Neural cell (in vitro differentiated cells): ENCODE results near the gene KRTAP20-3. TPM values are rescaled to one million over a fixed set of nuclear protein-coding genes. Genes with fewer than 3 reads are reported as not detected.

Experiments
- H2AFZ ChIP-seq: fragments of 200-600, 300-800 bp; sonication (generic), shearing (Covaris generic); 2 replicates; pipeline ENCODE4 v1.6.0; 2014; ENCODE audit warnings: low read depth, mild to moderate bottlenecking, antibody characterized with exemption, low read length, moderate library complexity
- H3F3A ChIP-seq: fragments of 200-600 bp; shearing (Covaris generic); 2 replicates; pipeline ENCODE4 v1.6.1; 2016; ENCODE audit warnings: mild to moderate bottlenecking, moderate library complexity, mixed read lengths, antibody characterized with exemption, low read length; ENCODE audit not compliant: insufficient read depth, poor library complexity, severe bottlenecking
- H3K27ac ChIP-seq: fragments of 200-600, 300-800 bp; sonication (generic), shearing (Covaris generic); 2 replicates; pipeline ENCODE4 v1.5.1; 2014; ENCODE audit warnings: mild to moderate bottlenecking, low read length, moderate library complexity
- H3K27me3 ChIP-seq: fragments of 300-800, 200-600 bp; sonication (generic), shearing (Covaris generic); 2 replicates; pipeline ENCODE4 v1.6.0; 2014; ENCODE audit warnings: mild to moderate bottlenecking, low read depth, low read length, moderate library complexity; ENCODE audit not compliant: insufficient read depth
- H3K36me3 ChIP-seq: fragments of 300-800, 200-600 bp; sonication (generic), shearing (Covaris generic); 2 replicates; pipeline ENCODE4 v1.5.1; 2014; ENCODE audit warnings: mild to moderate bottlenecking, antibody characterized with exemption, low read length, moderate library complexity; ENCODE audit not compliant: insufficient read depth
- H3K4me2 ChIP-seq: fragments of 300-800, 200-600 bp; sonication (generic), shearing (Covaris generic); 2 replicates; pipeline ENCODE4 v1.6.0; 2014; ENCODE audit warnings: mild to moderate bottlenecking, low read length
- H3K4me3 ChIP-seq: fragments of 300-800, 200-600 bp; sonication (generic), shearing (Covaris generic); 2 replicates; pipeline ENCODE4 v1.5.1; 2014; ENCODE audit warnings: mild to moderate bottlenecking, low read length, moderate library complexity
- H3K79me2 ChIP-seq: fragments of 200-600 bp; shearing (Covaris generic); replicated peaks from 2 replicates; pipeline ENCODE4 v1.6.0; 2014; ENCODE audit warnings: mild to moderate bottlenecking, low read length, moderate library complexity; ENCODE audit not compliant: insufficient read depth
- H3K9ac ChIP-seq: fragments of 300-800, 200-600 bp; sonication (generic), shearing (Covaris generic); 2 replicates; pipeline ENCODE4 v1.6.1; 2016; ENCODE audit warnings: mild to moderate bottlenecking, low read length, mixed read lengths
- H3K9me2 ChIP-seq: fragments of 200-600 bp; shearing (Covaris generic); 2 replicates; pipeline ENCODE4 v1.6.1; 2016; ENCODE audit warnings: mild to moderate bottlenecking, low read length, mixed read lengths; ENCODE audit not compliant: insufficient read depth
- H3K9me3 ChIP-seq: fragments of 200-600, 300-800 bp; sonication (generic), shearing (Covaris generic); 2 replicates; pipeline ENCODE4 v1.6.1; 2016; ENCODE audit warnings: mild to moderate bottlenecking, mixed run types, low read length, moderate library complexity, mixed read lengths
- H4K20me1 ChIP-seq: fragments of 200-600 bp; shearing (Covaris generic); 2 replicates; pipeline ENCODE4 v1.6.1; 2016; ENCODE audit warnings: mild to moderate bottlenecking, mixed run types; ENCODE audit not compliant: insufficient read depth
- EP300 ChIP-seq: fragments of 450-650 bp; conservative IDR thresholded peaks from 2 replicates; pipeline ENCODE4 v1.6.1; 2014; ENCODE audit warnings: antibody characterized with exemption, mild to moderate bottlenecking, moderate library complexity; ENCODE audit not compliant: poor library complexity, severe bottlenecking
- EZH2 ChIP-seq: fragments of 200-600, 300-800 bp; shearing (Covaris generic), sonication (generic); IDR thresholded peaks from 2 replicates; pipeline ENCODE4 v1.6.1; 2014; ENCODE audit warnings: antibody characterized with exemption, low read length, borderline replicate concordance, mild to moderate bottlenecking; ENCODE audit not compliant: insufficient read depth, poor library complexity, severe bottlenecking
- MXI1 ChIP-seq: fragments of 450-650 bp; conservative IDR thresholded peaks from 2 replicates; pipeline ENCODE4 v1.6.1; 2014; ENCODE audit warnings: antibody characterized with exemption, mild to moderate bottlenecking; ENCODE audit not compliant: poor library complexity, severe bottlenecking
- POLR2AphosphoS5 ChIP-seq: IDR thresholded peaks from 2 replicates; pipeline ENCODE4 v1.6.1; 2012
- RAD21 ChIP-seq: fragments of 450-650 bp; conservative IDR thresholded peaks from 2 replicates; pipeline ENCODE4 v1.6.1; 2014; ENCODE audit warnings: antibody characterized with exemption, mild to moderate bottlenecking, moderate library complexity
- REST ChIP-seq: IDR thresholded peaks from 2 replicates; pipeline ENCODE4 v1.6.1; 2012; ENCODE audit warnings: borderline replicate concordance
- SMC3 ChIP-seq: fragments of 450-650 bp; conservative IDR thresholded peaks from 2 replicates; pipeline ENCODE4 v1.6.1; 2014; ENCODE audit warnings: antibody characterized with exemption, mild to moderate bottlenecking, moderate library complexity; ENCODE audit not compliant: poor library complexity
- TAF1 ChIP-seq: IDR thresholded peaks from 2 replicates; pipeline ENCODE4 v1.6.1; 2012; ENCODE audit warnings: low read depth
- polyA plus RNA-seq: library from polyadenylated mRNA; depleted of rRNA; stranded (reverse); fragments of >200 nt; gene quantifications from 2 replicates; pipeline ENCODE4 v1.2.3, GENCODE V29; 2014
- TF ChIP-seq, protein P1 (sequence below): fragments of 450-650 bp; IDR thresholded peaks from 2 replicates; pipeline ENCODE4 v1.5.1; 2014; ENCODE audit warnings: antibody characterized with exemption, mild to moderate bottlenecking, moderate library complexity; ENCODE audit not compliant: poor library complexity, severe bottlenecking

The KRTAP20-3 gene
- polyA plus RNA-seq, 1 donor from 2014 or later = not detected

- TF ChIP-seq SMC3 (no peak), REST (no peak), EP300 (no peak), RAD21 (no peak), TAF1 (no peak), POLR2AphosphoS5 (no peak)
- no peaks in the 10 kb centered on the region for H3K36me3 ChIP-seq
- H3K4me3 ChIP-seq = no peak overlapping the region
Measured at GRCh38 chr21:30612132-30612531, 30.5 kb upstream of the KRTAP20-3 start.

GRCh38 chr21:30613836-30614235, 28.8 kb upstream of the KRTAP20-3 start, which contains the start of gene KRTAP6-1:
KRTAP6-1 (minus strand) TSS chr21:30613930; CDS start chr21:30613904, 26 bp downstream.
- Histone ChIP-seq H3F3A (no peaks in the 10 kb centered on the region), H2AFZ (no peak within 1 kb of the TSS), H3K79me2 (no peaks in the 10 kb centered on the region), H3K9me3 (no peaks in the 10 kb centered on the region), H4K20me1 (no peaks in the 10 kb centered on the region), H3K27ac (no peak within 1 kb of the TSS), H3K4me2 (no peak within 1 kb of the TSS), H3K4me3 (no peak within 1 kb of the TSS), H3K27me3 (no peaks in the 10 kb centered on the region), H3K9ac (no peak within 1 kb of the TSS), H3K36me3 (no peaks in the 10 kb centered on the region), H3K9me2 (no peaks in the 10 kb centered on the region)
- TF ChIP-seq EZH2 = no peak
- TF ChIP-seq REST = no peak
- no peak for TF ChIP-seq TAF1
- no peak for TF ChIP-seq POLR2AphosphoS5
- no peak for TF ChIP-seq SMC3
- no peak for TF ChIP-seq RAD21
- no peak for TF ChIP-seq EP300
- TF ChIP-seq, protein P1, sequence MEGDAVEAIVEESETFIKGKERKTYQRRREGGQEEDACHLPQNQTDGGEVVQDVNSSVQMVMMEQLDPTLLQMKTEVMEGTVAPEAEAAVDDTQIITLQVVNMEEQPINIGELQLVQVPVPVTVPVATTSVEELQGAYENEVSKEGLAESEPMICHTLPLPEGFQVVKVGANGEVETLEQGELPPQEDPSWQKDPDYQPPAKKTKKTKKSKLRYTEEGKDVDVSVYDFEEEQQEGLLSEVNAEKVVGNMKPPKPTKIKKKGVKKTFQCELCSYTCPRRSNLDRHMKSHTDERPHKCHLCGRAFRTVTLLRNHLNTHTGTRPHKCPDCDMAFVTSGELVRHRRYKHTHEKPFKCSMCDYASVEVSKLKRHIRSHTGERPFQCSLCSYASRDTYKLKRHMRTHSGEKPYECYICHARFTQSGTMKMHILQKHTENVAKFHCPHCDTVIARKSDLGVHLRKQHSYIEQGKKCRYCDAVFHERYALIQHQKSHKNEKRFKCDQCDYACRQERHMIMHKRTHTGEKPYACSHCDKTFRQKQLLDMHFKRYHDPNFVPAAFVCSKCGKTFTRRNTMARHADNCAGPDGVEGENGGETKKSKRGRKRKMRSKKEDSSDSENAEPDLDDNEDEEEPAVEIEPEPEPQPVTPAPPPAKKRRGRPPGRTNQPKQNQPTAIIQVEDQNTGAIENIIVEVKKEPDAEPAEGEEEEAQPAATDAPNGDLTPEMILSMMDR = no peak
- TF ChIP-seq MXI1 = no peak

More at GRCh38 chr21:30612132-30612531, 30.5 kb upstream of the KRTAP20-3 start:
- H3K9ac ChIP-seq = no peak overlapping the region
- H3K27ac ChIP-seq = no peak overlapping the region
- no peaks in the 10 kb centered on the region for H3K27me3 ChIP-seq
- H3K79me2 ChIP-seq = no peaks in the 10 kb centered on the region
- H3F3A ChIP-seq = no peaks in the 10 kb centered on the region
- no peaks in the 10 kb centered on the region for H4K20me1 ChIP-seq
- H3K4me2 ChIP-seq = no peak overlapping the region
- H2AFZ ChIP-seq = no peak overlapping the region
- no peaks in the 10 kb centered on the region for H3K9me3 ChIP-seq
- H3K9me2 ChIP-seq = no peaks in the 10 kb centered on the region
